ENCODE measurements around the gene SHLD1.

SHLD1 gene

DNA sequence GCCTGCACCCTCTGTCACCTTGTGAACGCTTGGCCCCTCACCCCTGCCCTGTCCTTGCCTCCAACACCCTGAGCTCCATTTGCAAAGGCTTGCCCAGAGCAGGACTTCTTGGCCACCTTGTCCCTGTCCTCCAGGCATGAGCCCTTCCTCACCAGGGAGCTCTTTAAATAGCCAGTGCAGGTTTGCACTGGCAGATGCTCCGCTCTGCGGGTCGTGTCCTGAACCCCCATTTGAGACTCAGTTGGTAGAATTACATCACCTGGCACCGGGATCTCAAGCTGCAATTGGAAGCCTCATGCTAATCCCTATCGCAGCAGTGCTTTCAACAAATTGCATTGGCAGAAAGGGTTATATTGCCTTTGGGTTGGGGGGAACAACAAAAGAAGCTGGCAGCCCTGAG, 114.2 kb downstream of the SHLD1 start:
- TF ChIP-seq ZBTB7A (IDR thresholded peaks at IDR 0.05; ENCODE audit: low read depth) = no peak
- TF ChIP-seq YY1 (IDR thresholded peaks at IDR 0.05; ENCODE audit: low read depth) = no peak
- no peak for TF ChIP-seq FOXM1 (IDR thresholded peaks at IDR 0.05; ENCODE audit: borderline replicate concordance, low read depth)
- no peak for TF ChIP-seq CREB1 (IDR thresholded peaks at IDR 0.05; ENCODE audit: low read depth)

DNA sequence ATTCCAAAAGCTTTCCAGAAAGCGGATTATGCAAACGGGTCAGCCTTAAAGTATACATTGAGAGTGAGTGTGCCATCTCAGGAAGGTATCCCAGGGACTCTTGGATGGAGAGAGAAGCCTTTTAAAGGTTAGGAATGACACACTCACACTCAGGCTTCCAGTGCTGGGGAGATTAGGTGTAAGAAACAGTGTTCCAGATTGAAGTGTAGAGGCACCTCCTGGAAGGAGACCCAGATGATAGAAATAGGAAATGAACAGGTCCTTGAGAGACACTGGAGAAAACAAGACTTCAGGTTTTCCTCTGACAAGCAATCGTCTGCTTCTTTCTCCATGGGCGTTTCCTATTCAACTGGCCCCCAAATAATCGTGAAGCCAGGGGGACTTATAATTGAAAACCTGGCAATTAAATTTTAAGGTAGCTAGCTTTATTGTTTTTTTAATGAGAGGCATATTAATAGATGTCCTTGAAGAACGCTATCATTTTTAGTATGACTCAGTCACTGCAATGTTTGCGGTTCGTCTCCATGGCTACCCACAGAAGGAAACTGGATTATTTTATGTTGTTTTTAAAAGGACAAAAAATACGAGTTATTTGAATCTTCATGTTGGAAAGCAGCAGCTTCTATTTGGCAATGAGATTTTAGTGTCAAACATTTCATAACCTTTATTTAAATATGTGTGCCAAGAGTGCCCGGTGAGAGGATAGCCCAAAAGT, 114.8 kb downstream of the SHLD1 start:
- TF ChIP-seq YY1 (IDR thresholded peaks at IDR 0.05; ENCODE audit: low read depth) = no peak
- no peak for TF ChIP-seq FOXM1 (IDR thresholded peaks at IDR 0.05; ENCODE audit: borderline replicate concordance, low read depth)
- TF ChIP-seq CEBPB (IDR thresholded peaks at IDR 0.05) = no peak
- no peak for TF ChIP-seq EP300 (IDR thresholded peaks at IDR 0.05; ENCODE audit: borderline replicate concordance)
- no peak for TF ChIP-seq TAF1 (IDR thresholded peaks at IDR 0.05; ENCODE audit: low read depth)
- no peak for TF ChIP-seq EGR1 (IDR thresholded peaks at IDR 0.05)
- TF ChIP-seq TEAD4 (IDR thresholded peaks at IDR 0.05) = no peak

DNA sequence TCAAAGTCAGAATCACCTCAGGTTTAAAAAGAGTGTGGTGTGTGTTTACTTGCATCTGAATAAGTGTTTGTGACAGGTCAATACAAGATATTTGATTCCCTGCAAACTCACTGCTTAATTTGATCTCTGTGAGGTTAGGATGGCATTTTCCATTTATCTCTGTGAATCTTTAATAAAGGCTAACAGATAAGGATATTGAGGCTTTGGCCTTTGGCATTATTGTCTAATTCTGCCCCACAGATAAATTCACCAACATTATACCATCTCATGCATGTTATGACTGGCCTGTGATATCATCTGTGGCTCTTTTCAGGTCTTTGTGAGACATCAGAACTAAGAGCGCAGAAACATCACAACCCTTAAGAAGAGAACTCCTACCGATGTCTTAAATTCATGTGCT, 115.4 kb downstream of the SHLD1 start:
- TF ChIP-seq ZBTB7A (IDR thresholded peaks at IDR 0.05; ENCODE audit: low read depth) (no peak), TCF12 (IDR thresholded peaks at IDR 0.05; ENCODE audit: low read depth) (no peak), EGR1 (IDR thresholded peaks at IDR 0.05) (no peak), YY1 (IDR thresholded peaks at IDR 0.05; ENCODE audit: low read depth) (no peak), RAD21 (IDR thresholded peaks at IDR 0.05; ENCODE audit: low read depth) (no peak), CEBPB (IDR thresholded peaks at IDR 0.05) (no peak), TAF1 (IDR thresholded peaks at IDR 0.05; ENCODE audit: low read depth) (no peak), NFIC (IDR thresholded peaks at IDR 0.05) (no peak), FOXM1 (IDR thresholded peaks at IDR 0.05; ENCODE audit: borderline replicate concordance, low read depth) (no peak)
- TF ChIP-seq, protein P1, sequence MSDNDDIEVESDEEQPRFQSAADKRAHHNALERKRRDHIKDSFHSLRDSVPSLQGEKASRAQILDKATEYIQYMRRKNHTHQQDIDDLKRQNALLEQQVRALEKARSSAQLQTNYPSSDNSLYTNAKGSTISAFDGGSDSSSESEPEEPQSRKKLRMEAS (IDR thresholded peaks at IDR 0.05) = no peak
- TF ChIP-seq, protein P2, sequence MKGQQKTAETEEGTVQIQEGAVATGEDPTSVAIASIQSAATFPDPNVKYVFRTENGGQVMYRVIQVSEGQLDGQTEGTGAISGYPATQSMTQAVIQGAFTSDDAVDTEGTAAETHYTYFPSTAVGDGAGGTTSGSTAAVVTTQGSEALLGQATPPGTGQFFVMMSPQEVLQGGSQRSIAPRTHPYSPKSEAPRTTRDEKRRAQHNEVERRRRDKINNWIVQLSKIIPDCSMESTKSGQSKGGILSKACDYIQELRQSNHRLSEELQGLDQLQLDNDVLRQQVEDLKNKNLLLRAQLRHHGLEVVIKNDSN (IDR thresholded peaks at IDR 0.05) = no peak

DNA sequence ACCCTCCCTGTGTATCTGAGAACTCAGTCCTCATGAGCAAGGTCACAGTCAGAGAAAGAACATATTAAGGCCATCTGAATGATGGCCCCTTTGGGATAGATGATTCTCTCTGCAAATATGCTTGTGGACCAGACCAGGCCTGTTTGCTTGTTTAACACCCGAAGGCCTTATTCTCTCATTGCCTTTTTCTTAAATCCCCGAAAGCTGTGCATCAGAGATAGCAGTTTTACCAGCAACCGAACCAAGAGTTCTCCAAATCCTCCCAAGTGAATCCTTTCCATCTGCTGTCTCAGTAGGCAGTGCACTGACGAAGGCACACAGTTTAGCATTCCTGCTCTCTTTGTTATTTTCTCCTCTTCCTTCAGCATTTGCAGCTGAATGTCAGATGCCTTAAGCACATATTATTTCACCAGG, 120.4 kb downstream of the SHLD1 start:
- TF ChIP-seq, protein P2 (IDR thresholded peaks at IDR 0.05) = no peak
- TF ChIP-seq, protein P1 (IDR thresholded peaks at IDR 0.05) = no peak
- no peak for TF ChIP-seq FOXM1 (IDR thresholded peaks at IDR 0.05; ENCODE audit: borderline replicate concordance, low read depth)
- TF ChIP-seq NFIC (IDR thresholded peaks at IDR 0.05) = no peak
- no peak for TF ChIP-seq CREB1 (IDR thresholded peaks at IDR 0.05; ENCODE audit: low read depth)
- no peak for TF ChIP-seq TEAD4 (IDR thresholded peaks at IDR 0.05)
- no peak for TF ChIP-seq ZBTB7A (IDR thresholded peaks at IDR 0.05; ENCODE audit: low read depth)
- TF ChIP-seq CEBPB (IDR thresholded peaks at IDR 0.05) = no peak
- no peak for TF ChIP-seq TAF1 (IDR thresholded peaks at IDR 0.05; ENCODE audit: low read depth)
- no peak for TF ChIP-seq RAD21 (IDR thresholded peaks at IDR 0.05; ENCODE audit: low read depth)
- TF ChIP-seq, protein P3, sequence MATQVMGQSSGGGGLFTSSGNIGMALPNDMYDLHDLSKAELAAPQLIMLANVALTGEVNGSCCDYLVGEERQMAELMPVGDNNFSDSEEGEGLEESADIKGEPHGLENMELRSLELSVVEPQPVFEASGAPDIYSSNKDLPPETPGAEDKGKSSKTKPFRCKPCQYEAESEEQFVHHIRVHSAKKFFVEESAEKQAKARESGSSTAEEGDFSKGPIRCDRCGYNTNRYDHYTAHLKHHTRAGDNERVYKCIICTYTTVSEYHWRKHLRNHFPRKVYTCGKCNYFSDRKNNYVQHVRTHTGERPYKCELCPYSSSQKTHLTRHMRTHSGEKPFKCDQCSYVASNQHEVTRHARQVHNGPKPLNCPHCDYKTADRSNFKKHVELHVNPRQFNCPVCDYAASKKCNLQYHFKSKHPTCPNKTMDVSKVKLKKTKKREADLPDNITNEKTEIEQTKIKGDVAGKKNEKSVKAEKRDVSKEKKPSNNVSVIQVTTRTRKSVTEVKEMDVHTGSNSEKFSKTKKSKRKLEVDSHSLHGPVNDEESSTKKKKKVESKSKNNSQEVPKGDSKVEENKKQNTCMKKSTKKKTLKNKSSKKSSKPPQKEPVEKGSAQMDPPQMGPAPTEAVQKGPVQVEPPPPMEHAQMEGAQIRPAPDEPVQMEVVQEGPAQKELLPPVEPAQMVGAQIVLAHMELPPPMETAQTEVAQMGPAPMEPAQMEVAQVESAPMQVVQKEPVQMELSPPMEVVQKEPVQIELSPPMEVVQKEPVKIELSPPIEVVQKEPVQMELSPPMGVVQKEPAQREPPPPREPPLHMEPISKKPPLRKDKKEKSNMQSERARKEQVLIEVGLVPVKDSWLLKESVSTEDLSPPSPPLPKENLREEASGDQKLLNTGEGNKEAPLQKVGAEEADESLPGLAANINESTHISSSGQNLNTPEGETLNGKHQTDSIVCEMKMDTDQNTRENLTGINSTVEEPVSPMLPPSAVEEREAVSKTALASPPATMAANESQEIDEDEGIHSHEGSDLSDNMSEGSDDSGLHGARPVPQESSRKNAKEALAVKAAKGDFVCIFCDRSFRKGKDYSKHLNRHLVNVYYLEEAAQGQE (IDR thresholded peaks at IDR 0.05; ENCODE audit: low read depth) = no peak
- TF ChIP-seq TCF12 (IDR thresholded peaks at IDR 0.05; ENCODE audit: low read depth) = no peak
- no peak for TF ChIP-seq EP300 (IDR thresholded peaks at IDR 0.05; ENCODE audit: borderline replicate concordance)
- no peak for TF ChIP-seq YY1 (IDR thresholded peaks at IDR 0.05; ENCODE audit: low read depth)
- TF ChIP-seq EGR1 (IDR thresholded peaks at IDR 0.05) = no peak

DNA sequence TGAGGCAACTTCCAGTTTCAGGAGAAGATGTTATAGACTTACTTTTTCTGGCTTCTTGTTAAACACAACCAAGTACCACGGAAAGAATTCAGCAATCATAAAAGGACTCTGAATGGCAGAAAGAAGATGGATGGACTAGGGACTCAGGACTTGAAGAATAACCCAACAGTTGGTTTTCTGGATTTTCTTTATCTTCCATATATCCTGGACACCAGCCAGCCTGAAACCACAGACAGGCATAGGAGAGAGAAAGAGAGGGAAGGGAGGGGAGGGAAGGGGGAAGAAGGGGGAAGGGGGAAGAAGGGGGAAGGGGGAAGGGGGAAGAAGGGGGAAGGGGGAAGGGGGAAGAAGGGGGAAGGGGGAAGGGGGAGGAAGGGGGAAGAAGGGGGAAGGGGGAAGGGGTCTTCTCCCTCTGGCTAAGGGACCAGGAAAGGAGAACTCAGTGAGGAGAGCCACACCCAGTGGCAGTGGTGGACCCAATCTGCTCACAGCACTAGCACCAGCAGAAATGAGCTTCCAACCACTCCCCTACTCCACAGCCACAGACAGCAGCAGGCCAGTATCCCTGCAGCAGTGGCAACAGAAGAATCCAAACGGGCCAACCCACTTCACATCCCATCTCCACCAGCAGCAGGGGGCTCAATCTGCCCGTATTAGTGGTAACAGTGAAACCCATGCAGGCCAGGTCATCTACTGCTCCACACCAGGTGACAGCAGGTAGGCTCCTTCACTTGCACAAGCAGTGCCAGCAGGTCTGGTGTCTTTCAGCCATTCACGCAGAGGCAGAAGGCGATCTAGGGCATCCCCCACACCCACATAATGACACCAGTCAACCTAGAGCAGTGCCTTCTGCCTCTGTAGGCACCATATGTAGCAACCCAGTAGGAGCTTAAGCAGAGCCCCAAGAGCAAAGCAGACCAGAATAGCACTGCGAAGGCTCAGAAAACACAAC, 121.5 kb downstream of the SHLD1 start:
- TF ChIP-seq CEBPB (IDR thresholded peaks at IDR 0.05) (no peak), TAF1 (IDR thresholded peaks at IDR 0.05; ENCODE audit: low read depth) (no peak), TEAD4 (IDR thresholded peaks at IDR 0.05) (no peak), EP300 (IDR thresholded peaks at IDR 0.05; ENCODE audit: borderline replicate concordance) (no peak), ZBTB7A (IDR thresholded peaks at IDR 0.05; ENCODE audit: low read depth) (no peak), CREB1 (IDR thresholded peaks at IDR 0.05; ENCODE audit: low read depth) (no peak), YY1 (IDR thresholded peaks at IDR 0.05; ENCODE audit: low read depth) (no peak)

DNA sequence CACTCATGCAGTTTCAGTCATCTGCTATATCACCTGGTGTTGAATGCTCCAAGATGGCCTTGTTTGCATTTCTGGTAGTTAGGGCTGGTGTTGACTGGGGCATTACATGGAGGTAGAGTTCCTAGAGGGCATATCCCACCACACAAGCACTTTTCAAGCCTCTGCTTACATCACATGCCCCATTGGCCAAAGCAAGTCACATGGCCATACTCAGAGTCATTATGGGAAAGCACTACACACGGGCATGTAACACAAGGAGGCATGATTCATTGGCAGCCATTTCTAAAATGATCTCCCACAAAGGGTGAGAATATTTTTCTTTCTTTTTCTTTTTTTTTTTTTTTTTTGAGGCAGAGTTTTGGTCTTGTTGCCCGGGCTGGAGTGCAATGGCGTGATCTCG, 126.9 kb downstream of the SHLD1 start:
- TF ChIP-seq, protein P2 (IDR thresholded peaks at IDR 0.05) = peak; percentile 50; the same call in 1 of the 2 replicates
- no peak for TF ChIP-seq EP300 (IDR thresholded peaks at IDR 0.05; ENCODE audit: borderline replicate concordance)

Measured in Ishikawa (cell line).